Retinal pigment epithelial cell (primary cell): ENCODE results near the gene NBAS.
A peak's percentile ranks its signal among the peaks of the same experiment; 100 is the strongest.

Source experiments
- DNase-seq: peaks from one replicate; pipeline ENCODE4 v3.0.0-alpha.2; 2010; ENCODE audit warnings: low read depth
- H3K4me3 ChIP-seq: 2 replicates; pipeline ENCODE4 v1.5.1; 2011; ENCODE audit warnings: mild to moderate bottlenecking, low read length, control low read depth, moderate library complexity
- CTCF ChIP-seq: conservative IDR thresholded peaks from 2 replicates; pipeline ENCODE4 v1.5.1; 2011; ENCODE audit warnings: low read depth, low read length, control low read depth, inconsistent platforms

The NBAS gene

GRCh38 chr2:15293262-15293937 lies 267.7 kb downstream of the NBAS start:
- H3K4me3 ChIP-seq: no peak overlapping the region
- no peak for TF ChIP-seq CTCF
- DNase-seq: peak; percentile 13

- TF ChIP-seq CTCF: no peak
- no peak for DNase-seq
- H3K4me3 ChIP-seq: no peak overlapping the region
Observed at GRCh38 chr2:15287447-15288184, 273.5 kb downstream of the NBAS start.

- no peak for DNase-seq
- TF ChIP-seq CTCF: no peak
- no peak overlapping the region for H3K4me3 ChIP-seq
Observed at GRCh38 chr2:15284614-15285013, 276.5 kb downstream of the NBAS start.

GRCh38 chr2:15281681-15282080 lies 279.5 kb downstream of the NBAS start:
- no peak for TF ChIP-seq CTCF
- no peak overlapping the region for H3K4me3 ChIP-seq
- no peak for DNase-seq

- H3K4me3 ChIP-seq: no peak overlapping the region
- no peak for TF ChIP-seq CTCF
- no peak for DNase-seq
Observed at GRCh38 chr2:15279201-15279876, 281.8 kb downstream of the NBAS start.

- H3K4me3 ChIP-seq: no peak overlapping the region
- DNase-seq: no peak
- TF ChIP-seq CTCF: no peak
Observed at GRCh38 chr2:15278296-15278695, 282.8 kb downstream of the NBAS start.
